Naive thymus-derived CD4-positive, alpha-beta T cell (primary cell): ENCODE data around the gene NABP1. TPM values are rescaled to one million over a fixed set of nuclear protein-coding genes. Genes with fewer than 3 reads are reported as not detected.

Experiments used
- ATAC-seq: fragments of 150-1000 bp; cut with Tn5 transposase; 2 replicates; pipeline ENCODE4 v1.10.0; 2021; ENCODE audit warnings: mild to moderate bottlenecking, moderate library complexity
- CTCF ChIA-PET: fragments of 350-600 bp; sonication (Branson Sonifier 250); formaldehyde crosslinking; loops from one replicate; lab custom pipeline; 2021; ENCODE audit warnings: antibody characterized with exemption; lab: Charles Lee
- POLR2A ChIA-PET: fragments of 350-600 bp; sonication (Branson Sonifier 250); formaldehyde crosslinking; loops from one replicate; lab custom pipeline; 2021; ENCODE audit warnings: antibody characterized with exemption, inconsistent platforms; lab: Charles Lee
- DNase-seq, 9 donors: peaks; one replicate each; pipeline versions ENCODE4 v3.0.0 to v3.0.0-alpha.2; 2020 to 2022; ENCODE audit warnings: mixed read lengths in 1 of 9
- H3K27ac ChIP-seq: one replicate; pipeline ENCODE4 v1.7.0; 2013; ENCODE audit warnings: mild to moderate bottlenecking, low read depth, low read length, moderate library complexity
- H3K27me3 ChIP-seq, 2 donors: one replicate each; pipeline ENCODE4 v1.7.0; 2013; ENCODE audit warnings: low read length in 2 of 2, mild to moderate bottlenecking in 2 of 2, moderate library complexity in 2 of 2; ENCODE audit not compliant: control insufficient read depth in 2 of 2, insufficient read depth in 2 of 2
- H3K36me3 ChIP-seq, 3 experiments: 1 replicate in 2 of 3; 2 replicates in 1 of 3; pipeline ENCODE4 v1.7.0; 2013; ENCODE audit warnings: low read length in 3 of 3, mild to moderate bottlenecking in 3 of 3, moderate library complexity in 1 of 3; ENCODE audit not compliant: insufficient read depth in 3 of 3, control insufficient read depth in 2 of 3
- H3K4me1 ChIP-seq, 2 donors: one replicate each; pipeline ENCODE4 v1.7.0; 2013; ENCODE audit warnings: low read length in 2 of 2, mild to moderate bottlenecking in 2 of 2, moderate library complexity in 1 of 2; ENCODE audit not compliant: control insufficient read depth in 2 of 2, insufficient read depth in 2 of 2
- H3K4me3 ChIP-seq: 2 replicates; pipeline ENCODE4 v1.7.0; 2013; ENCODE audit warnings: mild to moderate bottlenecking, low read length
- H3K9me3 ChIP-seq, 3 experiments: 1 replicate in 2 of 3; 2 replicates in 1 of 3; pipeline ENCODE4 v1.7.0; 2013; ENCODE audit warnings: low read length in 3 of 3; ENCODE audit not compliant: control insufficient read depth in 2 of 3
- H3K27ac Mint-ChIP-seq, 9 donors: one replicate each; pipeline ENCODE4 v1.8.0; 2020 to 2022; ENCODE audit warnings: mixed read lengths in 9 of 9, mild to moderate bottlenecking in 8 of 9, moderate library complexity in 5 of 9, inconsistent platforms in 2 of 9
- H3K27me3 Mint-ChIP-seq, 5 donors: one replicate each; pipeline ENCODE4 v1.8.0; 2021 to 2022; ENCODE audit warnings: mixed read lengths in 5 of 5, mild to moderate bottlenecking in 1 of 5
- H3K36me3 Mint-ChIP-seq, 5 donors: one replicate each; pipeline ENCODE4 v1.8.0; 2020 to 2022; ENCODE audit warnings: mixed read lengths in 5 of 5, mild to moderate bottlenecking in 3 of 5, inconsistent platforms in 1 of 5
- H3K4me1 Mint-ChIP-seq, 7 donors: one replicate each; pipeline ENCODE4 v1.8.0; 2020 to 2022; ENCODE audit warnings: mixed read lengths in 7 of 7, mild to moderate bottlenecking in 3 of 7, inconsistent platforms in 1 of 7
- H3K4me3 Mint-ChIP-seq, 10 donors: one replicate each; pipeline ENCODE4 v1.8.0; 2020 to 2022; ENCODE audit warnings: mild to moderate bottlenecking in 10 of 10, mixed read lengths in 10 of 10, moderate library complexity in 6 of 10, inconsistent platforms in 2 of 10
- H3K9me3 Mint-ChIP-seq, 11 donors: one replicate each; pipeline ENCODE4 v1.8.0; 2020 to 2022; ENCODE audit warnings: mixed read lengths in 11 of 11, mild to moderate bottlenecking in 4 of 11, inconsistent platforms in 1 of 11, moderate library complexity in 1 of 11
- intact Hi-C, 2 donors: fragments of 100-400 bp; cut with micrococcal nuclease; formaldehyde crosslinking; loops; one replicate each; pipeline ENCODE4 v1.15.1; 2023
- polyA plus RNA-seq, 2 donors: library from polyadenylated mRNA; unstranded; fragments of 300-500 nt; fragmentation: Illumina TruSeq; gene quantifications; one replicate each; pipeline ENCODE4 v1.2.3, GENCODE V29; 2021
- total RNA-seq, 6 experiments: library from RNA in 5 of 6; stranded (reverse) in 5 of 6; gene quantifications; 1 replicate in 5 of 6; 2 replicates in 1 of 6; pipeline ENCODE4 v1.2.3 and lab custom pipeline; 2021 to 2026

The NABP1 gene
- total and polyA plus RNA-seq, 7 experiments from 2014 or later, result 4.2 to 79.5 (median 48.6) TPM

DNA sequence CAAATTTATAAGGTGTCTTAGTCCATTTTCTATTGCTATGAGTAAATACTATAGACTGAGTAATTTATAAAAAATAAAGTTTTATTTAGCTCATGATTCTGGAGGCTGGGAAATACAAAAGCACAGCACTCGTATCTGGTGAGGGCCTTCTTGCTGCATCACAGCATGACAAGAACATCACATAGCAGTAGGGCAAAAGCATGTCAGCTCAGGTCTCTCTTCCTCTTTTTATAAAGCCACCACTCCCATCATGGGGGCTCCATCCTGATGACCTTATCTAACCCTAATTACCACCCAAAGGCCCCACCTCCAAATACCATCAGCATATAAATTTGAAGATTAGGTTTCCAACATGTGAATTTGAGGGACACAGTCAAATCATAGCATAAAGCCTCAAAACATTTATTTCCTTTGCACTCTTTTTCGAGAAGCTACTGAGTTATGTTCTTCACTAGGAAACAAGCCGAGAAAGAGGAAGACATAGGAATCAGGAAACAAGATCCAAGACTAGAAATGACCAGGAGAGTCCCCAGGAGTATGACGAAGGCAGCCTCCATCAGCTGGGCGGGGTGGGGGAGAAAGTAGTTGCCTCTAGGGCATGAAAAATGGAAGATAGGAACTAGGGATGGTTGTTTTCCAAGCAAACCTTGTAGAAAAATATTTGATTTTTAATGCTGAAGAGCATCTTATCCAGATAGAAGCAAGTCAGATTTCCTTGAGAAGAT lies 24.1 kb upstream of the NABP1 start:
- Histone ChIP-seq H3K9me3 (no peaks in the 10 kb centered on the region), H3K4me1 (no peaks in the 10 kb centered on the region), H3K4me3 (no peak overlapping the region), H3K27me3 (no peaks in the 10 kb centered on the region), H3K36me3 (no peaks in the 10 kb centered on the region), H3K27ac (no peak overlapping the region)
- H3K27ac Mint-ChIP-seq, result no peak overlapping the region
- peaks cover 0 to 4% (median 0%) of the 10 kb centered on the region in 11 donors for H3K9me3 Mint-ChIP-seq
- H3K4me3 Mint-ChIP-seq, result no peak overlapping the region
- CTCF ChIA-PET, result interaction anchor here (0.6 kb wide), 1 partner anchor 22 kb away, joined by 3 read pairs; no protein-coding TSS in a partner anchor
- POLR2A ChIA-PET, result interaction anchor here (0.7 to 1.5 kb wide), 2 partner anchors 24 to 82 kb away, joined by 4 to 6 read pairs; partner anchors contain the start of gene NABP1
- DNase-seq, result no peak
- peaks cover 0 to 6% (median 0%) of the 10 kb centered on the region in 7 donors for H3K4me1 Mint-ChIP-seq
- H3K27me3 Mint-ChIP-seq, result peaks cover 0 to 2% (median 0%) of the 10 kb centered on the region in 5 donors
- intact Hi-C loops, result loop anchor here (2.0 kb wide), 2 partner anchors 13 kb away; no protein-coding TSS in a partner anchor
- no peak for ATAC-seq
- H3K36me3 Mint-ChIP-seq, result peaks cover 0 to 16% (median 3%) of the 10 kb centered on the region in 5 donors

DNA sequence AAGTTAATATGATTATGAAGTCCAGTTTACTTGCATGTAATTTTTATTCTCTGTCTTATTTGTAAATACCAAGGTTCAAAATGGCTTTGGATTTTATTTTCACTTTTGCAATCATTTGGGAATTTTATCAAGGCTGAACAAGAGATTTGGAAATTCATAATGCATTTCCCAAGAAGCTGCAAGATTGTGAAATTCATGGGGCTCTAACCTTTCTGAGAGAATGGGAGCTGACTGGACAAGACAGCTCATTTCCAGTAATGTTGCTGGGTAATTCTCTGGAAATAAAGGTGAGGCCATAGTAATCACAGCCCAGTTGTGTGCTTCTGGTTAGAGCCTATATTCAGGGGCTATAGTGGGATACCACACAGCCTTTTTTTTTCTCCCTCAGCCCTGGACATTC lies 21.5 kb upstream of the NABP1 start:
- Histone ChIP-seq H3K4me1 (no peaks in the 10 kb centered on the region), H3K27me3 (no peaks in the 10 kb centered on the region), H3K27ac (no peak overlapping the region), H3K36me3 (no peaks in the 10 kb centered on the region), H3K4me3 (no peak overlapping the region), H3K9me3 (no peaks in the 10 kb centered on the region)
- DNase-seq, result no peak
- ATAC-seq, result no peak
- Mint-ChIP-seq H3K27me3 (peaks cover 0 to 2% (median 0%) of the 10 kb centered on the region in 5 donors), H3K36me3 (peaks cover 0 to 17% (median 0%) of the 10 kb centered on the region in 5 donors), H3K4me1 (peaks cover 0 to 5% (median 0%) of the 10 kb centered on the region in 7 donors), H3K27ac (no peak overlapping the region), H3K9me3 (peaks cover 0 to 6% (median 0%) of the 10 kb centered on the region in 11 donors), H3K4me3 (no peak overlapping the region)
- intact Hi-C loops, result loop anchor here in 1 of 2 donors (2.0 kb wide), 1 partner anchor 20 kb away; no protein-coding TSS in a partner anchor
- POLR2A ChIA-PET, result interaction anchor here (0.6 kb wide), 1 partner anchor 32 kb away, joined by 3 read pairs; no protein-coding TSS in a partner anchor
- CTCF ChIA-PET, result no interaction called here

DNA sequence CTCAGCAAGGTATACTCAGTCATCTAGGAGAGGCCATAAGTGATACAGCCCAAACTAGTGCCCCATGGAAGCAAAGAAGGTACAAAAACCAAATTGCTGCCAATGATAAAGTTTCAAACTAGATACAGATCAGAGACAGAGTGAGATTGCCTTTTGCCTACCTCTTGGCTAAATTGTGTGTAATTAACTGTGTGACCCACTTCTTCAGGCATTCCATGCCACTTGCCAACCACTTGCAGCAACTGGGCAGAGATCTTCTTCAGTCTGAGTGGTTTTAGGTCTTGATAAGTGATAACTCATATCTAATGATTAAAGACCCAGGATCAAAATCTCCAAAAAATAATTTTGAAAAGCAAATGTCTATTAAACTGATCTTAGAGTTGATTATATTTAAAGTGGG lies 21.1 kb upstream of the NABP1 start:
- Mint-ChIP-seq H3K4me3 (no peak overlapping the region), H3K9me3 (peaks cover 0 to 6% (median 0%) of the 10 kb centered on the region in 11 donors), H3K36me3 (peaks cover 0 to 17% (median 0%) of the 10 kb centered on the region in 5 donors), H3K27ac (no peak overlapping the region), H3K4me1 (peaks cover 0 to 5% (median 0%) of the 10 kb centered on the region in 7 donors), H3K27me3 (peaks cover 0 to under 1% (median 0%) of the 10 kb centered on the region in 5 donors)
- ChIA-PET POLR2A (no interaction called here), CTCF (no interaction called here)
- Histone ChIP-seq H3K27ac (no peak overlapping the region), H3K36me3 (no peaks in the 10 kb centered on the region), H3K9me3 (no peaks in the 10 kb centered on the region), H3K4me3 (no peak overlapping the region), H3K27me3 (no peaks in the 10 kb centered on the region), H3K4me1 (no peaks in the 10 kb centered on the region)
- no peak for DNase-seq
- intact Hi-C loops, result loop anchor here in 1 of 2 donors (2.0 kb wide), 1 partner anchor 20 kb away; no protein-coding TSS in a partner anchor
- ATAC-seq, result no peak

DNA sequence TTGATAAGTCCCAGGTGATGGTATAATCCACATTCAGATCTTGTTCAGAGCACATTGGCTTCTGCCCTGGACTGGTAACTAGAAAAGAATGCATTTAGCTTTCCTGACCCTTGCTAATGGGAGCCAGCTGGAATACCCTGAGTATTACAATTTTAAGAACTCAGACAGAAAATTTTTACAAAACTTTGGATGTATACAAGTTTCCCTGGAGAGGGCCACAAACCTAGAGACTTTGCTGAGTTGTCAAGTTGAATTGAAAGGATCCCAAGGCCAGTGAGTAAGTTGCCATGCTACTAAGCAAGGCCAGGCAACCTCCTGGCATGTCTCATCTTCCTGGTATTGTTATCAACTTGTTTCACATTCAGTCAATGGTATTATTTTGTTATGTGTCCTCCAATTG lies 20.0 kb upstream of the NABP1 start:
- Histone ChIP-seq H3K27me3 (no peaks in the 10 kb centered on the region), H3K9me3 (no peaks in the 10 kb centered on the region), H3K27ac (no peak overlapping the region), H3K36me3 (no peaks in the 10 kb centered on the region), H3K4me1 (no peaks in the 10 kb centered on the region), H3K4me3 (no peak overlapping the region)
- Mint-ChIP-seq H3K4me3 (no peak overlapping the region), H3K9me3 (peaks cover 0 to 6% (median 0%) of the 10 kb centered on the region in 11 donors), H3K36me3 (peaks cover 0 to 17% (median 0%) of the 10 kb centered on the region in 5 donors), H3K27me3 (no peaks in the 10 kb centered on the region), H3K27ac (no peak overlapping the region), H3K4me1 (peaks cover 0 to 6% (median 0%) of the 10 kb centered on the region in 7 donors)
- ATAC-seq, result no peak
- POLR2A ChIA-PET, result interaction anchor here (1.0 to 2.0 kb wide), 3 partner anchors 11 to 40 kb away, joined by 4 read pairs; no protein-coding TSS in a partner anchor
- DNase-seq, result no peak
- CTCF ChIA-PET, result interaction anchor here (1.1 kb wide), 1 partner anchor 18 kb away, joined by 3 read pairs; no protein-coding TSS in a partner anchor
- intact Hi-C loops, result loop anchor here in 1 of 2 donors (2.0 kb wide), 1 partner anchor 19 kb away; no protein-coding TSS in a partner anchor

DNA sequence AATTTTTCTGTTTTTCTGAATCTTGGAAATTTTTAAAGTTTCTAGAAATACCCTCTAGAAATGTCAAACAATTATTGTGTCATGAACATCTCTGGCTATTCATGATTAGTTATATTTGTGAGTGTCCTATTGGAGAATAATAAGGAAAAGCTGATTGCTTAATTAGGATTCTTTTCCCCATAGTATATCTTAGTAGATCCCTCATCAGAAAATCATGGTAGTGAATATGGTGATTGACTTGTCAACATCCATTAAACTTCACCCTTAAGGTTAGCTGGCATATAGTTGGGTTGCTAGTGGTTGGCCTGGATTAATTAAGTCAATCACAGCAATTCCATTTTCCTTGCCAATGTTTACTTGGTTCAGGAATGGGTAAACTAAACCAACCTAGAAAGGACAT lies 18.7 kb upstream of the NABP1 start:
- Mint-ChIP-seq H3K9me3 (peaks cover 0 to 6% (median 0%) of the 10 kb centered on the region in 11 donors), H3K27me3 (no peaks in the 10 kb centered on the region), H3K36me3 (peaks cover 0 to 16% (median 0%) of the 10 kb centered on the region in 5 donors), H3K27ac (no peak overlapping the region), H3K4me3 (no peak overlapping the region), H3K4me1 (peaks cover 0 to 5% (median 0%) of the 10 kb centered on the region in 7 donors)
- Histone ChIP-seq H3K36me3 (no peaks in the 10 kb centered on the region), H3K27ac (no peak overlapping the region), H3K4me1 (no peaks in the 10 kb centered on the region), H3K4me3 (no peak overlapping the region), H3K9me3 (no peaks in the 10 kb centered on the region), H3K27me3 (no peaks in the 10 kb centered on the region)
- intact Hi-C loops, result no loop called here
- ChIA-PET CTCF (interaction anchor here (1.1 kb wide), 1 partner anchor 17 kb away, joined by 3 read pairs; no protein-coding TSS in a partner anchor), POLR2A (interaction anchor here (2.0 kb wide), 1 partner anchor 15 kb away, joined by 4 read pairs; no protein-coding TSS in a partner anchor)
- ATAC-seq (no peak), DNase-seq (no peak)

GRCh38 chr2:191660575-191660974 lies 17.4 kb upstream of the NABP1 start:
- no peaks in the 10 kb centered on the region for H3K27me3 Mint-ChIP-seq
- no peak overlapping the region for H3K4me3 ChIP-seq
- ChIA-PET POLR2A (interaction anchor here (1.3 to 1.6 kb wide), 2 partner anchors 13 to 16 kb away, joined by 4 to 12 read pairs; partner anchors contain the start of gene NABP1), CTCF (no interaction called here)
- no peak for ATAC-seq
- H3K9me3 ChIP-seq, result no peaks in the 10 kb centered on the region
- no peaks in the 10 kb centered on the region for H3K27me3 ChIP-seq
- intact Hi-C loops, result no loop called here
- no peak for DNase-seq
- H3K36me3 ChIP-seq, result no peaks in the 10 kb centered on the region
- H3K27ac ChIP-seq, result no peak overlapping the region
- H3K36me3 Mint-ChIP-seq, result peaks cover 0 to 21% (median 3%) of the 10 kb centered on the region in 5 donors
- no peak overlapping the region for H3K27ac Mint-ChIP-seq
- peaks cover 0 to 11% (median 0%) of the 10 kb centered on the region in 7 donors for H3K4me1 Mint-ChIP-seq
- no peaks in the 10 kb centered on the region for H3K4me1 ChIP-seq
- peaks cover 0 to 12% (median 0%) of the 10 kb centered on the region in 11 donors for H3K9me3 Mint-ChIP-seq
- H3K4me3 Mint-ChIP-seq, result no peak overlapping the region
